HepG2 (cell line): ENCODE measurements around the gene CEP44. TPM values are rescaled to one million over a fixed set of nuclear protein-coding genes. Genes with fewer than 3 reads are reported as not detected.

Source experiments
- ATRX ChIP-seq: sonication (generic); formaldehyde crosslinking; IDR thresholded peaks from 2 replicates; pipeline ENCODE4 v1.4.0; 2020; ENCODE audit warnings: missing genetic modification reagents, borderline replicate concordance
- GLI4 ChIP-seq: sonication (generic); formaldehyde crosslinking; IDR thresholded peaks from 2 replicates; pipeline ENCODE4 v1.5.1; 2020; ENCODE audit warnings: missing genetic modification reagents, mild to moderate bottlenecking, moderate library complexity, borderline replicate concordance
- RAD21 ChIP-seq: fragments of 450-650 bp; formaldehyde crosslinking; IDR thresholded peaks from 2 replicates; pipeline ENCODE4 v1.5.0; 2020; ENCODE audit warnings: mild to moderate bottlenecking
- ZNF577 ChIP-seq: sonication (generic); formaldehyde crosslinking; IDR thresholded peaks from 2 replicates; pipeline ENCODE4 v1.4.0; 2020; ENCODE audit warnings: mild to moderate bottlenecking, low read depth, missing genetic modification reagents, borderline replicate concordance
- ZNF850 ChIP-seq: sonication (generic); formaldehyde crosslinking; conservative IDR thresholded peaks from 2 replicates; pipeline ENCODE4 v1.9.0; 2021; ENCODE audit warnings: mild to moderate bottlenecking, missing genetic modification reagents
- polyA plus RNA-seq, 8 experiments: library from polyadenylated mRNA; depleted of rRNA in 3 of 8; stranded (reverse) in 7 of 8; unstranded in 1 of 8; fragments of >200 nt; fragmentation: Illumina TruSeq in 4 of 8; extraction: Trizol in 4 of 8; gene quantifications; 2 replicates each; pipeline versions ENCODE4 v1.2.1 to v1.2.3, GENCODE V29; 2011 to 2016; ENCODE audit warnings: low read depth in 4 of 8, missing spikeins in 1 of 8, mixed read lengths in 1 of 8; ENCODE audit not compliant: insufficient read depth in 1 of 8
- total RNA-seq, 5 experiments: library from RNA; depleted of rRNA; stranded (reverse); fragments of >200 nt; fragmentation: Illumina TruSeq; extraction: Trizol; gene quantifications; 2 replicates each; pipeline ENCODE4 v1.2.3, GENCODE V29; 2016; ENCODE audit warnings: low read depth in 1 of 5
- TF ChIP-seq, protein P1 (sequence below): sonication (generic); formaldehyde crosslinking; IDR thresholded peaks from 2 replicates; pipeline ENCODE4 v1.4.0; 2020; ENCODE audit warnings: missing genetic modification reagents, borderline replicate concordance
- TF ChIP-seq, protein P2 (sequence below): sonication (generic); formaldehyde crosslinking; IDR thresholded peaks from 2 replicates; pipeline ENCODE4 v1.4.0; 2020; ENCODE audit warnings: mild to moderate bottlenecking, missing genetic modification reagents, borderline replicate concordance
- TF ChIP-seq, protein P3 (sequence below): sonication (generic); formaldehyde crosslinking; IDR thresholded peaks from 2 replicates; pipeline ENCODE4 v1.4.0; 2020; ENCODE audit warnings: missing genetic modification reagents, borderline replicate concordance
- TF ChIP-seq, protein P4 (sequence below): sonication (generic); formaldehyde crosslinking; IDR thresholded peaks from 2 replicates; pipeline ENCODE4 v1.4.0; 2020; ENCODE audit warnings: mild to moderate bottlenecking, missing genetic modification reagents

The CEP44 gene
- total and polyA plus RNA-seq, 2 of the 13 experiments (the other 11 are each of a cell fraction or from before 2014, with no cell fraction given) = 5.5 to 11.9 TPM

DNA sequence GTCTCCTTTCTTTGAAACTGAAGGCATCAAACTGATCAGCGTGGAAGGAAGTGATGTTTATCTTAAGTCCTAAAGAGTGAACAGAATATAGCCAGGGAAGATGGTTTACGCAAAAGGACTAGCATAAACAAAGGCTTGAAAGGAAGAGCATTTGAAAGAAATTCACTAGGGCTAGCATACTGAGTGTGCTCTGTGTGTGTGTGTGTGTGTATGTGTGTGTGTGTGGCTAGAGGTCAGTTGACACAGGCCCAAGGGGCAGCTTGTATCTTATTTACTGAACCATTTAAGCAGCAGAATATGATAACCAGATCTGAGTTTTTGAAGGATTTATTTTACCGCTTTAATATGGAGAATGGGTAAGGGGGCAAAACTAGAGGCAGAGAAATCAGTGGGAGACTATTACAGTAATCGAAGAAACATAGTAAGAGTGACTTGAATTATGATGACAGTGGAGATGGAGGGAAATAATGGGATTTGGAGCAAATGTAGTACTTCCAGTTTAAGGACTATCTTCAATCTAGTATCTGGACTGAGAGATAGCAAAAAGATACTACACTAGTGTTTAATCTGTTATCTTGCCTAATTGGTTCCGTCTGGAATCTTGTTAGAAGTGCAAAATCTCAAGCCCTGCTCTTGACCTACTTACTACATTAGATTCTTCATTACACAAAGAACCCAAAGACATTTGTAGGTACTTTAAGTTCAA is 36.9 kb downstream of the CEP44 start (continued):
- TF ChIP-seq, protein P1, sequence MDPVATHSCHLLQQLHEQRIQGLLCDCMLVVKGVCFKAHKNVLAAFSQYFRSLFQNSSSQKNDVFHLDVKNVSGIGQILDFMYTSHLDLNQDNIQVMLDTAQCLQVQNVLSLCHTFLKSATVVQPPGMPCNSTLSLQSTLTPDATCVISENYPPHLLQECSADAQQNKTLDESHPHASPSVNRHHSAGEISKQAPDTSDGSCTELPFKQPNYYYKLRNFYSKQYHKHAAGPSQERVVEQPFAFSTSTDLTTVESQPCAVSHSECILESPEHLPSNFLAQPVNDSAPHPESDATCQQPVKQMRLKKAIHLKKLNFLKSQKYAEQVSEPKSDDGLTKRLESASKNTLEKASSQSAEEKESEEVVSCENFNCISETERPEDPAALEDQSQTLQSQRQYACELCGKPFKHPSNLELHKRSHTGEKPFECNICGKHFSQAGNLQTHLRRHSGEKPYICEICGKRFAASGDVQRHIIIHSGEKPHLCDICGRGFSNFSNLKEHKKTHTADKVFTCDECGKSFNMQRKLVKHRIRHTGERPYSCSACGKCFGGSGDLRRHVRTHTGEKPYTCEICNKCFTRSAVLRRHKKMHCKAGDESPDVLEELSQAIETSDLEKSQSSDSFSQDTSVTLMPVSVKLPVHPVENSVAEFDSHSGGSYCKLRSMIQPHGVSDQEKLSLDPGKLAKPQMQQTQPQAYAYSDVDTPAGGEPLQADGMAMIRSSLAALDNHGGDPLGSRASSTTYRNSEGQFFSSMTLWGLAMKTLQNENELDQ (CRISPR knock-in tag) = no peak
- TF ChIP-seq ZNF577 (CRISPR knock-in tag) = no peak
- TF ChIP-seq, protein P2, sequence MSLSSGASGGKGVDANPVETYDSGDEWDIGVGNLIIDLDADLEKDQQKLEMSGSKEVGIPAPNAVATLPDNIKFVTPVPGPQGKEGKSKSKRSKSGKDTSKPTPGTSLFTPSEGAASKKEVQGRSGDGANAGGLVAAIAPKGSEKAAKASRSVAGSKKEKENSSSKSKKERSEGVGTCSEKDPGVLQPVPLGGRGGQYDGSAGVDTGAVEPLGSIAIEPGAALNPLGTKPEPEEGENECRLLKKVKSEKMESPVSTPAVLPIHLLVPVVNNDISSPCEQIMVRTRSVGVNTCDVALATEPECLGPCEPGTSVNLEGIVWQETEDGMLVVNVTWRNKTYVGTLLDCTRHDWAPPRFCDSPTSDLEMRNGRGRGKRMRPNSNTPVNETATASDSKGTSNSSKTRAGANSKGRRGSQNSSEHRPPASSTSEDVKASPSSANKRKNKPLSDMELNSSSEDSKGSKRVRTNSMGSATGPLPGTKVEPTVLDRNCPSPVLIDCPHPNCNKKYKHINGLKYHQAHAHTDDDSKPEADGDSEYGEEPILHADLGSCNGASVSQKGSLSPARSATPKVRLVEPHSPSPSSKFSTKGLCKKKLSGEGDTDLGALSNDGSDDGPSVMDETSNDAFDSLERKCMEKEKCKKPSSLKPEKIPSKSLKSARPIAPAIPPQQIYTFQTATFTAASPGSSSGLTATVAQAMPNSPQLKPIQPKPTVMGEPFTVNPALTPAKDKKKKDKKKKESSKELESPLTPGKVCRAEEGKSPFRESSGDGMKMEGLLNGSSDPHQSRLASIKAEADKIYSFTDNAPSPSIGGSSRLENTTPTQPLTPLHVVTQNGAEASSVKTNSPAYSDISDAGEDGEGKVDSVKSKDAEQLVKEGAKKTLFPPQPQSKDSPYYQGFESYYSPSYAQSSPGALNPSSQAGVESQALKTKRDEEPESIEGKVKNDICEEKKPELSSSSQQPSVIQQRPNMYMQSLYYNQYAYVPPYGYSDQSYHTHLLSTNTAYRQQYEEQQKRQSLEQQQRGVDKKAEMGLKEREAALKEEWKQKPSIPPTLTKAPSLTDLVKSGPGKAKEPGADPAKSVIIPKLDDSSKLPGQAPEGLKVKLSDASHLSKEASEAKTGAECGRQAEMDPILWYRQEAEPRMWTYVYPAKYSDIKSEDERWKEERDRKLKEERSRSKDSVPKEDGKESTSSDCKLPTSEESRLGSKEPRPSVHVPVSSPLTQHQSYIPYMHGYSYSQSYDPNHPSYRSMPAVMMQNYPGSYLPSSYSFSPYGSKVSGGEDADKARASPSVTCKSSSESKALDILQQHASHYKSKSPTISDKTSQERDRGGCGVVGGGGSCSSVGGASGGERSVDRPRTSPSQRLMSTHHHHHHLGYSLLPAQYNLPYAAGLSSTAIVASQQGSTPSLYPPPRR (CRISPR knock-in tag) = no peak
- no peak for TF ChIP-seq RAD21 (CRISPR knock-in tag)
- TF ChIP-seq, protein P3, sequence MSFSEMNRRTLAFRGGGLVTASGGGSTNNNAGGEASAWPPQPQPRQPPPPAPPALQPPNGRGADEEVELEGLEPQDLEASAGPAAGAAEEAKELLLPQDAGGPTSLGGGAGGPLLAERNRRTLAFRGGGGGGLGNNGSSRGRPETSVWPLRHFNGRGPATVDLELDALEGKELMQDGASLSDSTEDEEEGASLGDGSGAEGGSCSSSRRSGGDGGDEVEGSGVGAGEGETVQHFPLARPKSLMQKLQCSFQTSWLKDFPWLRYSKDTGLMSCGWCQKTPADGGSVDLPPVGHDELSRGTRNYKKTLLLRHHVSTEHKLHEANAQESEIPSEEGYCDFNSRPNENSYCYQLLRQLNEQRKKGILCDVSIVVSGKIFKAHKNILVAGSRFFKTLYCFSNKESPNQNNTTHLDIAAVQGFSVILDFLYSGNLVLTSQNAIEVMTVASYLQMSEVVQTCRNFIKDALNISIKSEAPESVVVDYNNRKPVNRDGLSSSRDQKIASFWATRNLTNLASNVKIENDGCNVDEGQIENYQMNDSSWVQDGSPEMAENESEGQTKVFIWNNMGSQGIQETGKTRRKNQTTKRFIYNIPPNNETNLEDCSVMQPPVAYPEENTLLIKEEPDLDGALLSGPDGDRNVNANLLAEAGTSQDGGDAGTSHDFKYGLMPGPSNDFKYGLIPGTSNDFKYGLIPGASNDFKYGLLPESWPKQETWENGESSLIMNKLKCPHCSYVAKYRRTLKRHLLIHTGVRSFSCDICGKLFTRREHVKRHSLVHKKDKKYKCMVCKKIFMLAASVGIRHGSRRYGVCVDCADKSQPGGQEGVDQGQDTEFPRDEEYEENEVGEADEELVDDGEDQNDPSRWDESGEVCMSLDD (CRISPR knock-in tag) = no peak
- no peak for TF ChIP-seq ATRX (CRISPR knock-in tag)
- TF ChIP-seq GLI4 = no peak
- TF ChIP-seq, protein P4, sequence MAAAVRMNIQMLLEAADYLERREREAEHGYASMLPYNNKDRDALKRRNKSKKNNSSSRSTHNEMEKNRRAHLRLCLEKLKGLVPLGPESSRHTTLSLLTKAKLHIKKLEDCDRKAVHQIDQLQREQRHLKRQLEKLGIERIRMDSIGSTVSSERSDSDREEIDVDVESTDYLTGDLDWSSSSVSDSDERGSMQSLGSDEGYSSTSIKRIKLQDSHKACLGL (CRISPR knock-in tag) = no peak
- TF ChIP-seq ZNF850 (CRISPR knock-in tag) = no peak
